HCEC 1CT (cell line): ENCODE measurements around the gene SPON2.

ENCODE experiments used
- DNase-seq: peaks from one replicate; pipeline ENCODE4 v3.0.0-alpha.2; 2017

SPON2 gene

DNA sequence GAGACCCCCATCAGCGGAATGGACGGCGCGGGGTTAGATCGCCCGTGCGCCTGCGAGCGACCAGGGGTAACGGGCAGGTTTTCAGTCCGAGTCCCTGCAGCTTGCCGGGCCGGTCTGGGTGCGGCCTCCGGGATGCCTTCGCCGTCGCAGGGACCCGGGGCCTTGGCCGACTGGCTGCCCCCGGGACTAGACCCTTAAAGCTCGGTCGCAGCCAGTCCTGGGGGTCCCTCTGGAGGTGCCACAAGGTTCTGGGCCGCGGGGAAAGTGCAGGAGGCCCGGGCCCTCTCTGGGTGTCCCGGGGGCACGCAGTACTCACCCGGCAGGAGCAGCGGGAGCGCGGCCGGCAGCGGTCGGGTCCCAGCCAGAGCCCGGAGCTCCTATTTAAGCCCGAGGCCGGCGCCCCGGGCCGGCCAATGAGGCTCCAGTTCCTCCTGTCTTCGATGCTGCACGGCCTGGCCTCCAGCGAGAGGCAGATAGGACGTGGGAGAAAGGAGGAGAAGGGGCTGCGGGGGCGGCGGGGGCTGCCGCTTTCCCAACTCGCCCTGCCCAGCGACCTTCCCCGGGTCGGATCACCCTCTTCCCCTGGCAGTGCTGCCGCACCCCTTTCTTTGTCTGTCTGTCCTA is at the start of gene SPON2:
Gene SPON2 (minus strand): TSS at position 356 of the 624 bp plus-strand sequence.
- peak; percentile 56 for DNase-seq

- no peak for DNase-seq
Observed at GRCh38 chr4:1221155-1221870, 48.9 kb upstream of the SPON2 start.

DNA sequence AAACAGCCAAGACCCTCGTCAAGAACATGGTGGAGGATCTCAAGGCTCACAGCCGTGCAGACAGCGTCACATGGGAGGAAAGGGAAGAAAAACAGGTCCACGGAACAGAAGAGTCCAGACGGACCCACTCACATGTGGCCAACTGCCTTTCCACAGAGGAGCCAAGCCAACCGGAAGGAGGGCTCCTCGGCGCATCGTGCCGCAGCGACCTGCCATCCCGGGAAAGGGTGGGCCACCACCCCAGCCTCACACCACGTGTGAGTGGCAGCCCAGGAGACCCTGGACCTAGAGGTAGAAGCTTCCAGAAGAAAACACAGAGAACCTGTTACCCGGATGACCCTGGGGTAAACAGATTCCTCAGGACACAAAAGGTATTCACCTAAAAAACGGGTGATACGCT is 48.2 kb upstream of the SPON2 start:
- no peak for DNase-seq

DNA sequence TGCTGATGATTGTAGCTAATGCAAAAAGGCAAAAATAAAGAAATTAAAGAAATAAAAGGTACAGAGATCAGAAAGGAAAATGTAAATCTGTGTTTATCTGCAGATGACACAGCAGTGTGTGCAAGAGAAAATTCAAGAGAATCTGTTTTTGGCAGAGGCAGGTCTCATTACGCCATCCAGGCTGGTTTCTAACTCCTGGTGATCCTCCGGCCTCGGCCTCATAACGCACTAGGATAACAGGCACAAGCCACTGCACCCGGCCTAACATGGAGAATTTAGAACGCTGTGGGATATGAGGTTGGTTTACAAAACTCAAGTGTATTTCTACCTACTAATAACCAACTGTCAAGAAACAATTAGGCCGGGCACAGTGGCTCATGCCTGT is 47.2 kb upstream of the SPON2 start:
- DNase-seq, result no peak

DNA sequence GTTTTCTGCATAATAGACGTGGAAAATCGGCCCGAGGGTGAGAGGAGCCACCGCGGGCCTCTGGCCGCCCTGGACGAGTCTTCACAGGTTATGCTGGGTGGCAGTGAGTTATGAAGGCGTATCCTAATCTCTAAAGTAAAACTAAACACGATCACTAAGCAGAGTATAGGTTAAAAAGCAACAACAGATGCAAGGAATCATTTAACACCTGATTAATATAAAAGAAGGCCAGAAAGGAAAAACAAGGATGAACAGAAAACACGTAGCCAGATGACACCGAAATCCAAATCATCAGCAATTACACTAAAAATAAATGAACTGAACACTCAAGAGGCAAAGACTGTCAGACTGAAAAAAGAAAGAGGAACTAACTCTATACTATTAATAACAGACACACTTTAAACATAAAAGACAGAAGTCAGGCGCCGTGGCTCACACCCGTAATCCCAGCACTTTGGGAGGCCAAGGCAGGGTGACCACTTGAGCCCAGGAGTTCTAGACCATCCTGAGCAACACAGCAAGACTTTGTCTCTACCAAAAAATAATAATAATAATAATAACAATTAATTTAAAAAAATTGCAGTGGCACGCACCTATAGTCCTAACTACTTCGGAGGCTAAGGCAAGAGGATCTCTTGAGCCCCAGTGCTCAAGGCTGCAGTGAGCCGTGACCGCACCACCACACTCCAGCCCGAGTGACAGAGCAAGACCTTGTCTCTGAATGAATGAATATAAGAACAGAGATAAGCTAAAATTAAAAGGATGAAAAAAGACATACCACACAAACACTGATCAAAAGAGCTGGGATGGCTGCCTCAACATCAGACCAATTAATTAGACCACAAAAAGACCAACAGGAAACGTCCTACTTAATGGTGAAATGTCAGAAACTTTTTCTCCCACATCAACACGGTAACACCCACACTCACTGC is 46.5 kb upstream of the SPON2 start:
- DNase-seq, result no peak

DNA sequence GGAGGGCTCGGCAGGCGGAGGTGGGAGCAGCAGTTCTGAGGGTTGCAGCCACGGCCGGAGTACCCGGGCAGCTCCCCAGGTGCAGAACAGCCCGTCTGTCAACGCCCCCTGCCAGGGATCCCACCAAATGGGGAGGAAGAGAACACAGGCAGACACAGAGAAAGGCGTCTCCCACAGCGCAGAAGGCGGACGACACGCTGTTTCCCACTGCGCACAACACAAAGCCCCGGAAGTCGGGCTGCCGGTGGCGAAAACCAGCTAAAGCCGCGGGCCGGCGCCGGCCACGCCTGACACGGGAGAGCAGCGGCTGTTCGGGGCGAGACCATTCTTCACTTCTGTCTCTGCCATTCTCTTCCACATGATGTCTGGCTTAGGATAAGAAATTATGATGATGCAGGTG is 45.0 kb upstream of the SPON2 start:
- no peak for DNase-seq

DNA sequence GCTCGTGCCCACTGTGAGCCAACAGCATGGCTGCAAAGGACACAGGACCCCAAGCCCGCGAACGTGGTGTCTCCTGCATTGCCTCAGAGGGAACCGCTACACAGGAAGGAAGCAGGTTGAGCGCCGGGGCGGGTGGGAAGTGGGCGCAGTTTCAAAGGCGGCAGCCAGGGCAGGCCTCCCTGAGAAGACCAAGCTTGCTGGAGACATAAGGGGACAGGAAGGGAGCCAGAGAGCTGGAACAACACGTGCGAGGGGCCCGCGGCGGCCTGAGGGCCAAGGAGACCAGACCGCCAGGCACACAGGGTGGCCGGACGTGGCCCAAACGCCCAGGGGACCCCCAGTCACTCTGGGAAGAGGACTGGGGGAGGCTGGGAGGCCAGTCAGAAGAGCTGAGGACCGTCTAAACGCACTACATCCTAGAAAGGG is 44.5 kb upstream of the SPON2 start:
- DNase-seq, result no peak

- DNase-seq, result no peak
Observed at GRCh38 chr4:1216076-1216614, 43.8 kb upstream of the SPON2 start.

DNA sequence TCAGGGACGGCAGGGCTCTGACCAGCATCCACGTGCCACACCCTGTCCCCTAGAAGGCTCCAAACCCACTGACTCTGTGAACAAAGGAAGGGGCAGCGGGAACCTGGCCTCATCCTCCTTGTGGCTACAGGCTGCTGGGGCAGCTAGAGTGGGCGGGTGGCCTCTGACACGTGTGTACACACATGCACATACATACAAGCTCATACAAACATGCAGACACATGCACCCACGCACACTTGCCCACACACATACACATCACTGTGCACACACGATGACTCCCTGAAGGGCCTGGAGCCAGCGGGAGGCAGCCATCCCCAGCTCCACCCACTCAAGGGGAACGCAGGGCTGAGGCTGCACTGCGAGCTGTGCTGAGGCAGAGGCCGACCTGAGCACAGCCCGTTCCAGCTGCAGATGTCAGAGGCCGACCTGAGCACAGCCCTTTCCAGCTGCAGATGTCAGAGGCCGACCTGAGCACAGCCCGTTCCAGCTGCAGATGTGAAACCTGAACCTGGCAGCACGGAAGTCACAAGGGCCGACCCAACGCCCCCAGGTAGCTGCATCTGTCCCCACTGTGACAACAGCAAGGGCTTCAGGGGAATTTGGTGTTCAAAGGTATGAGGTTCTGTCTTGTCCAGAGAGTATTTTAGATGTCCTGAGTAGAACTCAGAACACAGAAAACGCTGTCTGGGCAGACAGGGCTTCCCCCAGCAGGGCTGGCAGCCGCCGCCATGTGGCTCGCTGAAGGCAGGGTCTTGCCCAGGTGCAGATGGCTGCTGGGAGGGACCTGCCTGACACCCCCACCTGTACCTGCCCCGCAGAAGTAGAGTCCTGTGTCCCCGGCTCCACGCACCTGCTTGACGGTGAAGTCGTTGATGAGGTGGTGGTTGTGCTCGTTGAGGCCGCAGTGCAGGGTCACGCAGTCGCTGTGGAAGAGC is 43.0 kb upstream of the SPON2 start:
- no peak for DNase-seq

GRCh38 chr4:1214101-1215095 is 42.0 kb upstream of the SPON2 start:
- DNase-seq, result no peak

DNA sequence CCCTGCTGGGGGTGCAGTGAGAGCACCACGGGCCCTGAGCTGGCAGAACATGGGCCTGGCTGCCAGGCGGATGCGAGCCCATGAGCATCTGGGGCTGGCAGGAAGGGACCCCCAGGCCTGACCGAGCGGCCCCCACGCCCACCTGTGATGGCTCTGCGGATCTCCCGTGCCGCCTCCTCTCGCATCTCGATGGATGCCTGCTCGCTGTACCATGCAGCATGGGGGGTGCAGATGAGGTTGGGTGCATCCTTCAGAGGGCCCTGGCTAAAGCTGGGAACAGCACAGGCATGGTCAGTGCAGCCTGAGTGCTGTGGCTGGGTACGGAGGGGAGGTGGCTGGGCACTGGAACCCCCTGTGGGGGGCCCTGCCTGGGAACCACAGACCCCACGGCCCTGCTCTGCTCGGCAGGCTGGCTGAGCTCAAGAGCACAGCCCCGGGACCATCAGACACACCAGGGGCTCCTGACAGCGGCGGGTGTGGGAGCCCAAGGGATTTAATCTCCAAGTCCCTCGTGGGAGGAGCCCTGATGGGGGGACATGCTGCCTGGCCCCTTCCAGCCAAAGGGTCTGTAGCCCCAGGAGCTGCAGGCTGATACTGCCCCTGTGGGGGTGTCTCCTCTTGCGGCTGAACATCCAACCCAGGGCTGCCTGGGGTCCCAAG is 41.1 kb upstream of the SPON2 start:
- DNase-seq, result no peak

- no peak for DNase-seq
Observed at GRCh38 chr4:1212546-1213335, 40.4 kb upstream of the SPON2 start.

DNA sequence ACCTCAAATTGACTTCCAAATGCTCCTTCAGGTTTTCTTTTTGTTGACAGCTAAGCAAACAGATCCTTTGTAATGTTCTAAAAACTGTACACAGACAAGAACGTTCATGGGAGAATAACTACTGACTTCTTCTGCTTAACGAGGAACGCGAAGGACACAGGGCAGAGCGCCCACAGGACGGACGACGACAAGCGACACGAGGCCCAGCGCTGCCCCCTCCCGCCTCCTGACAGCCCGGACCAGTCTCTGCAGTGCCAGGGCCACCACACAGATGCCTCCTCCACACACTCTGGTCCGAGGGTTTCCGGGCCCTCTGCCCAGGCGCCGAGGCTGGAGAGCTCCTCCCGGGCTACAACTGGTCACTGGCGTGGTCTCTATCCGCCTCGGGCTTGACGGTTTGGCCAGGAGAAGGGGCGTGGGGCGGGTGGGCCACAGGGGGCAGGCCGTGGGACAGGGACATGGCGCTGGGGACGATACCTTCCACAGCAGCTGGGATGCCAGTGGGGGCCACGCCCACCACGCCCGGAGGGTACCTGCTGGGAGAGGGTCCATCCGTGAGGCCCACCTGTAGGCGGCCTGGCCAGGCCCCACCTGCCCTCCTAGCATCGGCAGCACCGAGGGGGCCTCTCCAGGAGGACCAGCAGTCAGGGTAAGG is 39.6 kb upstream of the SPON2 start:
- DNase-seq, result no peak

DNA sequence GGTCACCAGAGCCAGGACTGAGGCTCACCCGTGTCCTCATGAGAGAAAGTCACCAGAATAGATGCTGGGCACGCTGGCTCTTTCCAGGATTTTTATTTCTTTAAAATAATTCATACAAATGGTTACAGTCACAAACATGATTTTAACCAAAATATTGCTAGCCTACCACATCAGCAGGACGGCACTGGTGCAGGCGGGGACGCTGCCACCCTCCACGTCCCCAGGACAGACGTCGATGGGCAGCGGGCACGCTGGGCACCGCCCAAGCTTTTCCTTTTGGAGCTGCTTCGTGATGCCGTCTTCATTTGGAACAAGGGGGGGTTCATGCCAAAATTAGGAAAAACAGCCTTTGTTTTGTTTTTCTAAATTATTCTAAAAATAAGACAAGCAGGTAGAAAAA is 39.0 kb upstream of the SPON2 start:
- DNase-seq, result no peak

DNA sequence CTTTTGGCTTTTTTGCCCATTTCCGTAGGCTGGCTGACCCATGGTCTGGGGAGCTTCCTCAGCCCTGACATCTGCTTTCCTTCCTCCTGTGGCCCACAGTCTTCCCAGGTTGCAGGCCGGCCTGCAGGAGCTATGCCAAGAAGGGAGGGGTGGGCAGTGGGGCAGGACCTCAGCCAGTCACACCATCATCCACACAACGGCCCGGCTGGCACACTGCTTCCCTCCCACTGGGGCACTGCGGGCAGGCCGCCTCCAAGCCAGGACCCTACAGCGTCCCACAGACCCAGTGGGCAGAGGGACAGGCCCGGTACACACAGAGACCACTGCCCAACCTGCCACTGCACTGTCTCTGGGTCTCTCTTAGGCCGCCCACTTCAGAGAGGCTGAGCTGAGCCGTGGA is 38.6 kb upstream of the SPON2 start:
- no peak for DNase-seq

- DNase-seq, result no peak
Observed at GRCh38 chr4:1210241-1210841, 38.0 kb upstream of the SPON2 start.

- peak; percentile 64 for DNase-seq
Observed at GRCh38 chr4:1209821-1210220, 37.4 kb upstream of the SPON2 start.

DNA sequence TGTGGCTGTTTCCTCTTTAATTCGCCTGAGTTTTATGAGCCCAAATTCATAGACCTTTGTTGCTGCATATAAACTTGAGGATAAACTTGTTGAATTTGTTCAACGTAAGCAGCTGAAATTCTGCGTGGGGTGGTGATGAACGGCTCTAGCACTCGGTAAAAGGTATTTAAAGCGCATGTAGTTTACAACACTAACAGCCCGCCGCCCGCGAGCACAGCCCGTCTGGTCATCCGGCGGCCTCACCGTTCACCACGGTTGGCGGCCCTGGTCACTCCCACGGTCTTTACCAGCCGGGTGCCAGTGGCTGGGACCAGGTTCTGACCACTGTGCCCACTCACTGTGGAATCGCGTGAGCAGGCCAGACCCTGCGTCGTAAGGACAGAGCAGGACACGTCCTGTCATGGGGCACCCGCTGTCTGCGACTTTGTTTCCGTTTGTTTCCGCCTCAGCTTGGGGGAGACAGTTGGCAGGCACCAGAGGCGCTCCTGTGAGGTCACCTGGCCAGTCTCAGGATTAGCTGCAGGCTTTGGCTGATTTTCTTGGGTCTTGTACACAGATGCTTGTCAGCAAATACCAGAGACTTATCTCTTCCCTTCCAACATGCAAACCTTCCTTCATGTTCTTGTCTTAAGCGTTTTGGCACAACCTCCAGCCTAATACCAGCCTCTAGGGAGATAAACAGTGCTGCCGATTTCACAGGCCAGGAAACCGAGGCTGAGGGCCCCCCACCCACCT is 36.8 kb upstream of the SPON2 start:
- no peak for DNase-seq
